Adrenal gland (tissue), 5 donors: ENCODE results near the gene NEUROD1.

Experiments
- CTCF ChIP-seq, 6 experiments: fragments of 450-650 bp in 4 of 6; fragments of 200-600 bp in 2 of 6; sonication (generic) in 1 of 6; IDR thresholded peaks; 1 replicate in 5 of 6; 2 replicates in 1 of 6; pipeline versions ENCODE4 v1.5.1 to v1.8.0; 2016 to 2021; ENCODE audit warnings: antibody characterized with exemption in 6 of 6, mild to moderate bottlenecking in 2 of 6, moderate library complexity in 1 of 6
- POLR2A ChIP-seq, 2 donors: fragments of 450-650 bp; IDR thresholded peaks; one replicate each; pipeline ENCODE4 v1.6.1; 2017; ENCODE audit warnings: antibody characterized with exemption in 2 of 2, mild to moderate bottlenecking in 2 of 2, moderate library complexity in 1 of 2
- donor health status: DM: no; HTN: no; CAD: no.

GRCh38 chr2:181626671-181627070, 53.6 kb downstream of the NEUROD1 start:
- TF ChIP-seq CTCF (IDR thresholded peaks at IDR 0.05) = no peak
- TF ChIP-seq POLR2A (IDR thresholded peaks at IDR 0.05) = no peak
